Measurements from ENCODE around the gene KCNT1.

DNA sequence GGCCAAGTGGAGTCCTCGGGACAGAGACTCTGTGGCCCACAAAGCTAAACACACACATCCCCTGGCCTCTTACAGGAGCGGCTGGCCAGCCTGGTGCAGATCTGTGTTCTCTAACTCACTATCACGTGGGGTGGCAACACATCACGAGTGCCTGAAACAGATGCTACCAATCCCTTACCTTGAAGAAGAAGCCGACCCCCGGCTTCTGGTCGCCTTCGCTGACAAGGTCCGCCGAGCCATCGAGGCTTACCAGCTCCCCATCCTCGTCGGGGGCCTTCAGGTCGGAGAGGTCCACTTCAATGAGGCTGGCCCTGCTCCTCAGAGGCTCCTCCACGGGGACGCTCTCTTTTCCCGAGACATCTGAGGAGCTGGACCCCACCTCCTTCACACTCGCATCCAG lies 118.7 kb downstream of the KCNT1 start:
- TF ChIP-seq POLR2AphosphoS5 (IDR thresholded peaks at IDR 0.05): no peak
- TF ChIP-seq, protein P1, sequence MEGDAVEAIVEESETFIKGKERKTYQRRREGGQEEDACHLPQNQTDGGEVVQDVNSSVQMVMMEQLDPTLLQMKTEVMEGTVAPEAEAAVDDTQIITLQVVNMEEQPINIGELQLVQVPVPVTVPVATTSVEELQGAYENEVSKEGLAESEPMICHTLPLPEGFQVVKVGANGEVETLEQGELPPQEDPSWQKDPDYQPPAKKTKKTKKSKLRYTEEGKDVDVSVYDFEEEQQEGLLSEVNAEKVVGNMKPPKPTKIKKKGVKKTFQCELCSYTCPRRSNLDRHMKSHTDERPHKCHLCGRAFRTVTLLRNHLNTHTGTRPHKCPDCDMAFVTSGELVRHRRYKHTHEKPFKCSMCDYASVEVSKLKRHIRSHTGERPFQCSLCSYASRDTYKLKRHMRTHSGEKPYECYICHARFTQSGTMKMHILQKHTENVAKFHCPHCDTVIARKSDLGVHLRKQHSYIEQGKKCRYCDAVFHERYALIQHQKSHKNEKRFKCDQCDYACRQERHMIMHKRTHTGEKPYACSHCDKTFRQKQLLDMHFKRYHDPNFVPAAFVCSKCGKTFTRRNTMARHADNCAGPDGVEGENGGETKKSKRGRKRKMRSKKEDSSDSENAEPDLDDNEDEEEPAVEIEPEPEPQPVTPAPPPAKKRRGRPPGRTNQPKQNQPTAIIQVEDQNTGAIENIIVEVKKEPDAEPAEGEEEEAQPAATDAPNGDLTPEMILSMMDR (IDR thresholded peaks at IDR 0.05): no peak

Data from breast epithelium (tissue), 3 donors.